Measurements from ENCODE around the gene FBLN7.
A peak's percentile ranks its signal among the peaks of the same experiment; 100 is the strongest.

FBLN7 gene

GRCh38 chr2:112157472-112157871 lies 19.3 kb downstream of the FBLN7 start:
- DNase-seq (ENCODE audit: low spot score): no peak

- DNase-seq (ENCODE audit: low spot score): no peak
Measured at GRCh38 chr2:112159454-112159921, 21.3 kb downstream of the FBLN7 start.

- no peak for DNase-seq (ENCODE audit: low spot score)
Measured at GRCh38 chr2:112160283-112161250, 22.4 kb downstream of the FBLN7 start.

GRCh38 chr2:112161431-112162145 lies 23.4 kb downstream of the FBLN7 start:
- DNase-seq (ENCODE audit: low spot score): no peak

GRCh38 chr2:112162341-112162740 lies 24.2 kb downstream of the FBLN7 start:
- no peak for DNase-seq (ENCODE audit: low spot score)

GRCh38 chr2:112162956-112163355 lies 24.8 kb downstream of the FBLN7 start:
- DNase-seq (ENCODE audit: low spot score): no peak

GRCh38 chr2:112163541-112163981 lies 25.4 kb downstream of the FBLN7 start:
- peak; percentile 27 for DNase-seq (ENCODE audit: low spot score)

GRCh38 chr2:112164876-112165275 lies 26.7 kb downstream of the FBLN7 start:
- DNase-seq (ENCODE audit: low spot score): no peak

- DNase-seq (ENCODE audit: low spot score): no peak
Measured at GRCh38 chr2:112165296-112165695, 27.1 kb downstream of the FBLN7 start.

GRCh38 chr2:112166806-112167499 lies 28.8 kb downstream of the FBLN7 start:
- DNase-seq (ENCODE audit: low spot score): no peak

GRCh38 chr2:112168422-112169124 lies 30.4 kb downstream of the FBLN7 start:
- DNase-seq (ENCODE audit: low spot score): no peak

- DNase-seq (ENCODE audit: low spot score): no peak
Measured at GRCh38 chr2:112170495-112170894, 32.3 kb downstream of the FBLN7 start.

- DNase-seq (ENCODE audit: low spot score): peak; percentile 95
Measured at GRCh38 chr2:112173646-112174319, 35.6 kb downstream of the FBLN7 start.

GRCh38 chr2:112174383-112174782 lies 36.2 kb downstream of the FBLN7 start:
- no peak for DNase-seq (ENCODE audit: low spot score)

- no peak for DNase-seq (ENCODE audit: low spot score)
Measured at GRCh38 chr2:112175333-112175732, 37.1 kb downstream of the FBLN7 start.

- no peak for DNase-seq (ENCODE audit: low spot score)
Measured at GRCh38 chr2:112175958-112176573, 37.9 kb downstream of the FBLN7 start.

GRCh38 chr2:112181571-112182290 lies 43.5 kb downstream of the FBLN7 start:
- no peak for DNase-seq (ENCODE audit: low spot score)

GRCh38 chr2:112182581-112183034 lies 44.4 kb downstream of the FBLN7 start:
- no peak for DNase-seq (ENCODE audit: low spot score)

GRCh38 chr2:112183327-112184025 lies 45.3 kb downstream of the FBLN7 start:
- no peak for DNase-seq (ENCODE audit: low spot score)

Data from kidney tubule cell (primary cell).